ENCODE results near the gene EDRF1.
A peak's percentile ranks its signal among the peaks of the same experiment; 100 is the strongest.

The EDRF1 gene

DNA sequence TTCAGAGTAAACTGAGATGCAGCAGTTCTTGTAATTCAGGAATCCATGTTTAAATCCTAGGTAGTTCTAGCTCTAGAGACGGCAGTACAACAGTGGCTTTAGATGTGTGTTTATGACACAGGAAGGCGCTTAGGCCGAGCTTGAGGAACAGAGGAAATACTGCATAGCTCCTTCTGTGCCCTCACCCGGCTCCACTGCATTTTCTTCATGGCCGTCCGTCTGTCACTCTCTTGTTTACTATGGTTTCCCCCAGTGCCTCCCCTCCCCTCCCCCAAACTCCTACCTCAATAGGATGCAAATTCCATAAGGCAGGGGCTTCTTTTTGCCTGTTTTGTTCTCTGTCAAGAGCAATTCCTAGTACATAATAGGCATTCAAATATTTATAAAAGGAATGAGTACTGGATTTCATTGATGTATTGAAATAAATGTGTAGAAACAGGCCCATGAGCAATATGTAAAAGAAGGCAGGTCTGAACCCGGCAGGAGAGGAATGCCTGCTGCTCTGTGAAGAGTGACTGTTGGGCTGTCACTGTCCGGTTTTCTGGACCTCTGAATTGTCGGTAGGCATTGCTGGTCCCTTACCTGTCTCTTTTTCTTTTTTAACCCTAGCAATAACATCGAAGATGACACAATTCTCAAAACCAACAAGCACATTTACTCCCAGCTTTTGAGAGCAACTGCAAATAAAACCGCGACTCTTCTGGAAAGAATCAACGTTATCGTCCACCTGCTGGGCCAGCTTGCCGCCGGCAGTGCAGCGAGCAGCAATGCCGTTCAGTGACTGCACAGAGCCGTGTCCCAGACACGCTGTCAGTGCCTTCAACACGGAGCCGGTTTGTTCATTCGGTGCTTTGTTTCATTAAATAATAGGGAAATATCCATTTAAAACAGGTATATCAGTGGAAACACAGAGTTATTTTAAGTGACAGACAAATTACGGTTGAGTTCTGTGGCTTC lies 43.5 kb downstream of the EDRF1 start:
- no peak for DNase-seq

DNA sequence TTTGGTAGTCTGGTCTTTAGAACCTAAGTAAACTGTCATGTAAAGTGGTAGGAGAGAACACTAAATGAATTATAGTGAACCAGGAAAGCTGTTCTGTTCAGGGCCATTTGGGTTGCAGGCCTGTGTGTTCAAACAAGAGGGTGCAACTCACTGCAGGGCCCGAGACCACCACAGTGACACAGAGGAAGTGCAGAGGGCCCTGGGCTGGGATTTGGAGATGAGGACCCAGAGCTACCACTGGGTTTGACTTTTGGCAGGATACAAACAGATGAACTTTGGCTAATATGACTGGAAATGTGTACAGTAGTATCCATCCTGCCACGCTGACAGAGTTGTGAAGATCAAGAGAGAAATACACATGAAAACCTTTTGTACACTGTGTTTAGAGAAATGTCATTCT lies 46.3 kb downstream of the EDRF1 start:
- DNase-seq = no peak

DNA sequence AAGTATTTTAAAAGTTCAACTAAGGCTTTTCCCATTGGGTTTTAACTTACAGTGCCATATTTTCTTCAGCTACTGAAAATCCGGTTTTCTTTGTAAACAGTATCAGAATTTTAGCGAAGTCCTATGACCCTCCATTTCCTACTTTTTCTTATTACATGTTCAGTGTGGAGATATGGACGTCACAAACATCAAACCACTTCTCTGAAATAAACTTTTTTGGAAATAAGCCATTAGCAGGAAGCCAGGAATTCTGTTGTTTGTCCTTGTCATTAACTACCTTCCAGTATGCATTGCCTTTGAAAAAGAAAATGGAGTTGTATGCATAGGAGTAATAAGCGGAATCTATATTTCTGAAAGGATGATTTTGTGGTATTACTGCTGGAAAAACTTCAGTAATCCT lies 47.0 kb downstream of the EDRF1 start:
- DNase-seq = no peak

DNA sequence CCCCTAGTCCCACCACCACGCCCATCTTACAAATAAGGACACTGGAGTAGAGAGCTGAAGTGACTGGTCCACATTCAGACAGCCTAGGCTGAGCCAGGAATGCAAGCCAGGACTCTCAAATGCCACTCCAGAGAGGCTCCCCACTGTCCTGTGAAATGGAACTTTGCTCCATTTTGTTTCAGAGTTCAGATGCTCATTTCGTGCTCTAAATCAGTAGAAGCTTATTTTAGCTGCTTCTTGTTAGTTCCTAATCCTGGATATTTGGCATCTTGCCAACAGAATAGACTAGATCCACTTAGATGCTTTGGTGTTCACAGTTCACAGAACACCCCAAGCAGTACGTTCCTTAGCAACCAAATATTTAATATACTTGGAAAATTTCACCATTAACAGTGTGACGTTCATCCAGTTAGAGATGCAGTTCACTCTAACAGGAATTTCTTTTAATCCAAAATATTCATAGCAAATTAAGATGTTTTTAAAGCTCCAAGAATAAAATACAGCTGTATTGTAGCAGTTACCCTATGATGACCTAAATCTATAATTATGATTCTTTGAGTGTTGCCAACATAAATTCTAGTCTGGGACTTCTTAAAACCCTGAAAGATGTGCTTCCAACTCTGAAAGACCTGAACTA lies 48.8 kb downstream of the EDRF1 start:
- DNase-seq = peak; percentile 0

DNA sequence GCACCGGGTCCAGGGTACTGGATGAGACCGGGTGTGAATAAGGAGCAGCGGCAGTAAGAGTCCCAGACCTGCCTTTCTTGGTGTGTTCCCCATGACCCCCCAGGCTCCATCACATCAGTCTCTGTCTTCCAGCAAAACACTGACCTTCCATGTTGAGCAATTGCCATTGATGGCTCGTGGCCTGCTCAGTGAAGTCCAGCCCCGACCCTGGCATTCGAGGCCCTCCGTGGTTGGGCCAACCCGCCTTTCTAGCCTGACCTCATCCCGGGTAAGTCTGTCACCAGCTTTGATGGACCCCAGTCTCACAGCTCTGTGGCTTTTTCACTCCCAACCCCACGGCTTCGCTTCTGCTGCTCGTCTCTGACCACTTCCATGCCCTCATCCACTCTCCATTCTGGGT lies 49.7 kb downstream of the EDRF1 start:
- no peak for DNase-seq

DNA sequence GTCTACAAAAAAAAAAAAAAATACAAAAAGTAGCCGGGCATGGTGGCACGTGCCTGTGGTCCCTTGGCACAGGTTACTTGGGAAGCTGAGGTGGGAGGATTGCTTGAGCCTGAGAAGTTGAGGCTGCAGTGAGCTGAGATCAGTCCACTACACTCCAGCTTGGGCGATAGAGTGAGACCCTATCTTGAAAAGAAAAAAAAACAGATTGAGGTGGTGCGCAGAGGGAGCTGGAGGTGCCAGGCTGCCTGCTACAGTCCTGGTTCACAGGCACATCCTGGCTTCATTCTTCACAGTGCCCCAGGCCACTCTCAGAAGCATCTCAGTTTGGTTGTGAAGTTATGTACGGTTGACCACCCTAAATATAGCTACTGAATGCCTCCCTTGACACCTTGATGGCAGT lies 51.3 kb downstream of the EDRF1 start:
- no peak for DNase-seq

DNA sequence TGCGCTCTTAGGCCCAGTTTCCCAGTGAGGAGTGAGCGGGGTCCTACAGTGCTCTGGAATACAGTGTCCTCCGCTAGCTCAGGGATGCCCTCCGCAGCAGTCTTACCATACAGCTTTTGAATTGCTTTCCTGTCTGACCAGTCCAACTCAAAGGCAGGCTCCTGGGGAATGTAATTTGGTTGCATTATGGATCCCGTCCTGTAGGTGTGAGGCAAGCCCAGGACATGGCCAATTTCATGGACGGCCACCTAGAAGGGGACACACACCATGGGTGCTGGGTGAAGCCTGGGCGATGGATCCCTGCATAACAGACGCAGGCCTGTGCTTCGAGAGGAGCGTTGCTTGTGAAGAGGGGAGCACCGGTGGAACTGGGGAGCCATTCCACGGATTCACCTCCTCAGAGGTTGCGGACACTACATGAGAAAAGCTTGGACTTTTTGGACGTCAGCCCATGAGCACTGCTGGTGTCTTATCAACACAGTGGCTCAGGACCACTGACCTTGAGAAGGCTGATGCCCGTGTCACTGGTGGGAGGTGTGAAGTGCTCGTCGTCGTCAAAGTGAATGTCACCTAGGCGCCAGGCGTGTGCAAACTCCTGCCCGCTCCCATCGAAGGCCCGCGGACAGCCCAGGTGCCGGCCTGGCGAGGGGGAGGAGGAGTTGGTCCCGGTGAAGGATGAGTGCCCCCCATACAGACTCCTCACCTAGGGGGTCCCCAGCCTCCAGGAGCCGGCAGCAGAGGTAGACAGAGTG lies 52.8 kb downstream of the EDRF1 start:
- DNase-seq = no peak

DNA sequence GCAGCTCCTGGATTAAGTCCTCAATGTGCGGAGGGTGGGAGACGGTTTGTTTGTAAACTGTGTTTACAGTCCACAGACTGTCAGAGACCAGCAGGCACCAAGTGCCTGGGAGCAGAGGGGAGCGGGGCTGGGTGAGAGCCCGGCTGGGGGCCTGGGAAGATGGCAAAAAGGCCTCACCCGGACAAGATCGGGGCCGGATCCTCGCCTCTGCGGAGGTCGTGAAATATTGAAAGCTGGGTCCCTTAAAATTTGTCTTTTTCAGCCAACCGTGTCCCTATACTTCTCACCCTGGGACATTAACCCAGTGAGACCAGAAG lies 53.3 kb downstream of the EDRF1 start:
- DNase-seq = no peak

DNA sequence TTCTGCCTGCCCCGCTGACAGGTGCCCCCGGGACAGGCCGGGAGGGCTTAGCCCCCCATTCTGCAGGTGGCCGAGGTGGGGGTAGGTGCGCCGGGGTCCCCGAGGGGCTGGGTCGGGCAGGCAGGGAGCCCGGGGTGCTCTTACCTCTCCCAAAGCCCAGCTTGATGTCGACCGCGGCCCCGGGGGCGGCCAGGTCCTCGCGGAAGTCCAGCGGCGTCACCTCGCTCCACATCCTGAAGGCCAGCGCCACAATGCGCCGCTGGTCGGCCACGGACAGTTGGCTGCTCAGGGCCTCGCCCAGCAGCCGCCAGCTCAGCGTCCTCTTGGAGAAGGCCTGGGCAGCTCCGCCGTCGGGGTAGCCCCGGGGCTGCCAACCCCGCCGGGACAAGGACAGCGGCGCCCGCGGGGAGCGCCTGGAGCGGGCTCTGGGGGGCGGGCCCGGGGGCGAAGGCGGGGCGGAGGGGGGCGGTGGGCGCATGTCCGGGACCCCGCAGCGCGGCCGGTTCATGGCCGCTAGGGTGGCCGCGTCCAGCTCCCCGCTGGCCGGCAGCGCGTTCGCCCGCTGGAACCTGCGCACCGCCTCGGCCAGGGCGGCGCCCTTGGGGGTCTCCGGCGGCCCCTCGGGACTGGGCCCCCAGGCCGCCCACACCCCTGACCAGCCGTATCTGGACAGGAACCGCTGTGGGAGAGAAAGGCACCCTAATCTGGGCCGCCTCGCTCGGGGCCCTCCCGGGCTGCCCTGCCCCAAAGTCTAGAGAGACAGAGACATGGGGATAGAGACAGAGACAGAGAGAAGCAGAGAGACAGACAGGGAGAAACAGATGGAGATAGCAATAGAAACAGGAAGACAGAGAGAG lies 54.4 kb downstream of the EDRF1 start:
- no peak for DNase-seq

DNA sequence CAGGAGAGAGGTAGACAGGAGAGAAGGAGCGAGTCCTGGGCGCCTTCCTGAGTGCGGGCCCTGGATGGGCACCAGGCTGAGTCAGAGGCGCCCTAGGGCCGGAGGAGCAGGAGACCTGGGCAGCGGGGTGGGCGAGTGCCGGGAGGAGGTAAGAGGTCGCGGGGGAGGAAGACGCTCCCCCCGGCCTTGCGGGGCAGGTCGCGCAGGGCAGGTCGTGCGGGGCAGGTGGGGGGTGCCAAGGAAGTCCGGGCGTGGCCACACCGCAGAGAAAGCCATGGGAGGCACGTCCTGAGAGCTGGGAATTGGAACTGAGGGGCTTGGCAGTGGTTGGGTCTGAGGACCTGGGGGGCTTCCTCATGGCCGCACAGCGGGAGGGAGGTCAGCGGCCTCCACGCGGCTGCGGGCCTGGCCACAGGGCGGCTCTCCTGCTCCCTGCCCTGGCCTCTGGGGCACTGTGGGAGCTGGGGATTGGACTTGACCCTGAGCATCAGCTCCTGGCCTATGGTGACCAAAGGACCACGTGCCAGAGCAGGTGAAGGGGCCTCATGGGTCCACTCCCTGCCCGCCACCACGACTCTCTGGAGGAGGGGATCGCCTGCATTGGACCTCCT lies 55.2 kb downstream of the EDRF1 start:
- DNase-seq = no peak

DNA sequence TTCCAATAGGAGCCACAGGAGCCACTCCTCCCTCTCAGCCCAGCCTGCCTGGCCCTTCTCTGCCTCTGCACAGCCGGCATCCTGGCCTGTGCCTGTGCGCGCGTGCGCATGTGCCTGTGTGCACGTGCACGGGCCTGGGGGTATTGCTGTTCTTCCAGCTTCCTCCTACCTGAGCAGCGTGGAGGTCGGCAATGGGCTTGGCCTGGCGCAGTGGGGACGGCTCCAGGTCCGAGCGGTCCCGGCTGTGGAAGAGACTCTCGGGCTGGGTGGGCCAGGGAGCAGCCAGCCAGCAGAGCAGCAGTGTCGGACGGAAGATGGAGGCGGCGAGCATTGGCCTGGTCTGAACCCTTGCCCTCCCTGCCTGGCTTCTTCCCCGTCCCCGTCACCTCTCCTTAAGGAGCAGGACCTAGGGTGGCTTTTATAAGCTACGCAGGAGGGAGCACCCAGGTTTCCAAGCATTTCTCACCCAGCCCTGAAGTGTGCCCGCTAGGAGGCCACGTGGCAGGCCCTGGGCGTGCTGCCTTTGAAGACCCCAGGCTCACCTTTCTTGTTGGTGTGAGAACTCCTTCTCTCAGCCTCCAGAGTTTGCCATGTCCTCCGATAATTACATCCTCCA lies 56.1 kb downstream of the EDRF1 start, which contains the start of gene MMP21:
Gene MMP21, minus strand, starts transcription at position 331 of the 616 bp plus-strand sequence. Its CDS starts 0 bp downstream, at position 331.
- DNase-seq = no peak

DNA sequence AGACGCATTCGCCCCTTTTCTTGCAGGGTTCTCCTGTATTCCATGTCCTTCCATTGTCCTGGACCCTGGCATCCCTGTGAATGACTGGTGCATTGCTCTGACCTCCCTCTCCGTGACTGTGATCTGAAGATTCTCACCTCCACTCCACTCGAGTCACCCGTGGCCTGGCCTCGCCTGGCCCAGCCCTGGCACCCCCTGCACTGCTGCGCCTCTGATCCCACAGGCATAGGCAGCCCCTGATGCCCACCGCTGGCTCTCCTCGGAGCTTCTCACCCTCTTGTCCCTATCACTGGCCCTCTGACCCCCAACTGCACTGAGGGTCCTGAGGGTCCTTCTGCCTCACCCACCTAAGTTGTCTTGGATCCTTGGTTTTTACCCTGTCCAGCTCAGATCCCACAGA lies 58.3 kb downstream of the EDRF1 start:
- DNase-seq = no peak

DNA sequence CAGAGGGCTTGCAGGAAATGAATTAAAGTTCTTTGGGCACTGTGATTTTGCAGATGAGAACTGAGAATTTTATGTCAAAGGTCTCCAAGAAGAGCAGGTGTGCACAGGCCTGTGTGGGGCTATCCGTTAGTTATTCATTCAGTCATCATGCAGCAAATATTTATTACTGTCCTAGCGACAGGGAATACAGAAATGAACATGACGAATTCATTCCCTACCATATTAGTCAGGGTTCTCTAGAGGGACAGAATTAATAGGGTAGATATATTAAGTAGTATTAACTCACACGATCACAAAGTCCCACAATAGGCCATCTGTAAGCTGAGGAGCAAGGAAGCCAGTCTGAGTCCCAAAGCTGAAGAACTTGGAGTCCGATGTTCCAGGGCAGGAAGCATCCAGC lies 59.0 kb downstream of the EDRF1 start:
- DNase-seq = no peak

DNA sequence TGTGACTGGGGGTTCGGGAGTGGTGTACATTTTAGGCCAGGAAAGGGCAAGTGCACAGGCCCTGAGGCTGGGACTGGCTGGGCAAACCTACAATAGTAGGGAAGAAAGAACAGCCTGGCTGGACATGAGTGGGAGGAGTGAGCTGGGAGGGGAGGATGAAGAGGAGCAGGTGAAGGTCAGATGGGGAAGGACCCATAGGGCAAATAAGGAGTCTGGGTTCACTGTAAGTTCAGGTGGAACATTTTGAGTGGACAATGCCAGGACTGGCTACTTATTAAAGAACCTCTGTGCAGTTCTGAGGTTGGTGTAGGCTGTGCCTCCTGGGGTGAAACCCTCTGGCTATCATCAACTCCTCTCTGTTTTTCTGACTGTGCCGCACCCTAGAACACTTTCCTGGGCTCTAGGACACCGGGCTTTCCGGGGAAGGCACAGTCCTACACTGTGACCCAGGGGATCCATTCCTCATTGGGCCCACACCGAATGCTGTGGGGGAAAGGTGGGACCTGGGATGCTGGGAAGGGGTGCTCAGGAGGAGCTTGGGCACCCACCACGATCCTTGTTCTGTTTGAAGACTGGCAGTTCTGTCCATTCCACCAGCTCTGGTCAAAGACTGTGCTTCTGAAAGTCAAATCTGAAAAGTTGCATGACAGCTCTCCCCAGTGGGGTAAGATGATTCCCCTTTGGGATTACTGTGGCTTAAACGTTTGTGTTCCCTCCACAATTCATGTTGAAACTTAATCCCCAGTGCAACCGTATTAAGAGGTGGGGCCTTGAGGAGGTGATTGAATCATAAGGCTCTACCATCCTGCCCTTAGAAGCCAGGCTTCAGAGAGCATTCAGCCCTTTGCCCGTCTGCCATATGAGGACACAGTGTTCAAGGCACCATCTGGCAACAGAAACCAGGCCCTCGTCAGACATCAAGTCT lies 60.2 kb downstream of the EDRF1 start:
- peak; percentile 62 for DNase-seq

DNA sequence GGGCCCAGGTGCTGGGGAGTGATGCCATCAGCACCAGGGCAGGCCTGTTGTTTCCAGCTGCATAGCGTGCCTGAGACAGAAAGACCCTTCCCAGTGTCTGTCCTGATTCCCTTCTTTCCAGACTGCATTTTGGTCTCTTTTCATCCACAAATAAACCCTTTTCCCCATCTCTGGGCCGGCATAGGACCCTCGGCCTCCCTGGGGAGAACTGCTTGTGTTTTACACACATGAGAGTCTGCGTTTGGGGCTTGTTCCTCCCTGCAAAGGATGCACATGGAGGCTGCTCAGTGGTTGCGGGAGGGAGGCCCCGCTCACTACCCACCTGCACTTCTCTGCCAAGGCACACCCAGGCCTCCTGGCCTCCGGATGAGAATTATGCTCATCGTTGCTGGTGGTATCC lies 61.9 kb downstream of the EDRF1 start:
- no peak for DNase-seq

DNA sequence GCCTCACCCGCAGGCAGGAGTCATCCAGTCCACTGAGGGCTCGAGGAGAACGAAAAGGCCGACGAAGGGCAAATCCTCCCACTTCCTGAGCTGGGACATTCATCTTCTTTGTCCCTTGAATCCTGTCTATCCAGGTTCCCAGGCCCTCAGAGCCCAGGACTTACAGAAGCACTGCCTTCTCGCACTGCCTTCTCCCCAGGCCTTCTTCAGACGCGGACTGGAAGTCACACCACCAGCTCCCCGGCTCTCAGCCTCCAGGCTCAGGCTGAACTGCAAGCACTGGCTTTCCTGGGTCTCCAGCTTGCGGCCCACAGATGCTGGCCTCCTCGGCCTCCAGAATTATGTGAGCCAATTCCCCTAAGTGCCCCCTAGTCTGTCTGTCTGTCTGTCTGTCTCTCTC lies 62.5 kb downstream of the EDRF1 start:
- no peak for DNase-seq

DNA sequence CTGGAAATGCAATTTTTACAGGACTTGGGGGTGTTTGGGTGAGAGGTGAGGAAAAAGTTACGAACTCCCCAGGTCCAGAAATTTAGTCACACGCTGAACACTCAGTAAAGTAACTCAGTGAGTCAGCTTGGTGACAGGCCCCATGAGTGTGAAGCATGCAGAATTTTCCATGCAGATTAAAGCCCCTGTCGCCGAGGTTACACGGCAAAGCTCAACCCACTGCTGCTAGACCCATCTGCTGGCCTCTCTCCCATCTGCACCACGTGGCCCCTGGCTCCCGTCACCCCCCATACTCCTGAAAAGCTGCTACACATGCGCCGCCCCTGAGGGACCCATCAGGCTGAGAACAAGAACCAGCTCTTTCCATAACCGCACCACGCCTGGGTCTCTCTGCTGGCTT lies 63.1 kb downstream of the EDRF1 start:
- peak; percentile 5 for DNase-seq

DNA sequence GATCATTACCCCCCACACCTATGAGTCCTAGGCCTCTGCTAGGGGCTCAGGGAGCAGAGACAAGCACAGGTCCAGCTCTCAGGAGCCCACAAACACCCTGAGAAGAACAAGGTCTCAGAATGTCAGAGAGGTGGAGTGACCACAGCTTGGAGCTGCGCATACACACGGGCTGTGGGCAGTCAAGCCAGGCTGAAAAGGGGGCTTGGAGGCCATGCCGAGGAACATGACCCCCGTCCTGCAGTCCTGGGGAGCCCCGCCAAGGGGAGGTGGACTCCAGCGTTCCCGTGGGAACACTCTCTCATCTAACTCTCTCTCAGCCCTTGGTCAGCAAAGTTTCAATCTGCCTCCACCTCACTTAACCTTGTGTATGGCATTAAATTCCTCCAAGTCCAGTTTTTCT lies 63.9 kb downstream of the EDRF1 start:
- DNase-seq = no peak

DNA sequence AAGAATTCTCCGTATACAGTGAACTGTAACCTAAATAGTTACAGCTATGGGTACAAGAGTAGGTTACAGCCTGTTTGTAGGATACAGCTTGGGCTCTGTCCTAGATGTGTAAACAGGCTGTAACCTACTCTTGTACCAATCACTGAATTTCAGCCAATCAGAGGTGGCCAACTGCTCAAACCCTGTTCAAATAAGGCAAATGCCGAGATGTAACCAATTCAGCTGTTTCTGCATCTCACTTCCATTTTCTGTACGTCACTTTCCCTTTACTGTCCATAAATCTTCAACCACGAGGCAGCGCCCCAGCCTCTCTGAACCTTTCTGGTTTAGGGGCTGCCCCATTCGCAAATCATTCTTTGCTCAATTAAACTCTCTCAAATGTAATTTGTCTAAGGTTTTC lies 64.4 kb downstream of the EDRF1 start:
- no peak for DNase-seq

DNA sequence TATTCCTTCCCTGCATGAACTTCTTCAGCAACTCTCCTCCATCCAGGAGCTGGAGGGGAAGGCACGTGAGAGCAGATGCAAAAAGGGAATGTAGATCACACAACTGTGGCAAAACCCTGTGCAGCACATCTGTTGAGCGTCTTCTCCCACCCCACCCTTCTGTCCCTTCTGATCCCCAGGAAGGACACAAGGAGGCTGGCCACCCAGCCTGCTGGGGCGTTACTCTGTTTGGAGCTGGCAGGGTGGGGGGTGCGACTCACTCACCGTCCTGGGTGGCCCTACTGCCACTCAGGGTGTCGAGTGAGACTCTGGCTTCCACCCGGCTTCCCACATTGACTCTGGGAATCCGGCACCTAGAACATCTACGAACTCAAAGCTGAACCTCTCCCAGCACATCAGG lies 66.3 kb downstream of the EDRF1 start:
- DNase-seq = no peak

Measured in NCI-H2171 treated with DMSO at 0.1 percent for 48 hours (cell line).